ENCODE measurements around the gene VPS33B. TPM values are rescaled to one million over a fixed set of nuclear protein-coding genes. Genes with fewer than 3 reads are reported as not detected.

The VPS33B gene
- total and polyA plus RNA-seq, 2 of the 8 experiments (the other 6 are each of a cell fraction or from before 2014, with no cell fraction given) = 11.8 to 17.3 TPM

DNA sequence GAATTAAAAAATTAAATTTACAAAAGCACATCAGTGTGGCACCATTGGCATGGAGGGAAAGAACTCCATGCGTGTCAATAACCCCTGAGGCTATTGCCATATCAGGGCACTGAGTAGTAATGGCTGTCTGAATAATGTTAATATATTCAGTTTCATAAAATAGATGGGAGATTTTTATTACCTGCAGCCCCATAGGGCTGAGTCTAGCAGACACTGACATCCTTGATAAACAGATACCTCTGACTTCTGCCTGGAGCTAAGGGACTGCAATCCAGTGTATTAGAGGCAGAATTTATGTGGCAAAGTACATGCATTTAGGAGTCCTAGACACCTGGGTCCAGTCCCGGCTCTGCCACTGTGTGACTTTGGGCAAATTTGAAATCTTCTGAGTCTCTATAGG lies 38.8 kb upstream of the VPS33B start:
- Histone ChIP-seq H2BK12ac (ENCODE audit: low read depth, low read length) (no peak overlapping the region), H3K4me3 (ENCODE audit: extremely low read depth in 1 of 4, insufficient read depth in 2 of 4, low read depth in 3 of 4, low read length in 4 of 4) (no peak overlapping the region), H3K36me3 (ENCODE audit: control insufficient read depth in 2 of 4, insufficient read depth in 4 of 4, low read length in 3 of 4) (no peaks in the 10 kb centered on the region), H2BK15ac (ENCODE audit: low read length) (no peak overlapping the region), H2AK5ac (ENCODE audit: low read depth, low read length) (0 out of 2 replicates have a peak overlapping the region, but pooled peaks have one; percentile 39), H3K18ac (ENCODE audit: extremely low read depth, low read length) (no peak overlapping the region), H2BK120ac (replicated peaks; ENCODE audit: low read depth, low read length) (no peak overlapping the region), H3K9ac (replicated peaks in 1 of 4; ENCODE audit: extremely low read depth in 1 of 4, low read depth in 3 of 4, low read length in 3 of 4) (no peak overlapping the region), H4K5ac (ENCODE audit: insufficient read length, low read depth, low read length) (no peak overlapping the region), H2AFZ (ENCODE audit: low read length) (no peak overlapping the region), H3K27ac (ENCODE audit: low read depth, low read length) (no peak overlapping the region), H3K79me1 (ENCODE audit: low read depth, low read length) (no peaks in the 10 kb centered on the region), H3K23me2 (ENCODE audit: low read depth, low read length) (no peaks in the 10 kb centered on the region), H3K4me1 (replicated peaks in 1 of 4; ENCODE audit: control insufficient read depth in 3 of 4, insufficient read depth in 4 of 4, low read length in 3 of 4) (no peaks in the 10 kb centered on the region), H3K4ac (replicated peaks; ENCODE audit: insufficient read length, low read depth, low read length) (no peak overlapping the region), H3K9me3 (ENCODE audit: insufficient read depth in 2 of 2, low read depth in 1 of 2, low read length in 1 of 2) (peaks cover 4 to 13% of the 10 kb centered on the region in 2 experiments; a peak in 3 of 4 replicates), H3K4me2 (ENCODE audit: insufficient read depth in 1 of 2, low read depth in 2 of 2, low read length in 2 of 2) (no peak overlapping the region), H3K79me2 (ENCODE audit: control insufficient read depth in 1 of 2, insufficient read depth in 2 of 2, low read length in 2 of 2) (no peaks in the 10 kb centered on the region), H4K20me1 (replicated peaks in 1 of 2; ENCODE audit: control insufficient read depth in 1 of 2, insufficient read depth in 2 of 2, low read length in 2 of 2) (no peaks in the 10 kb centered on the region), H3K14ac (ENCODE audit: insufficient read length) (no peak overlapping the region), H4K8ac (ENCODE audit: extremely low read depth, insufficient read depth, low read length) (no peak overlapping the region), H3K23ac (ENCODE audit: insufficient read length) (no peak overlapping the region), H2BK20ac (ENCODE audit: low read length) (no peak overlapping the region), H2BK5ac (ENCODE audit: low read depth, low read length) (no peak overlapping the region), H3K56ac (replicated peaks; ENCODE audit: insufficient read length, low read depth, low read length) (no peak overlapping the region), H4K91ac (replicated peaks; ENCODE audit: insufficient read length, low read length) (no peak overlapping the region), H3K27me3 (replicated peaks in 1 of 4; ENCODE audit: control insufficient read depth in 3 of 4, extremely low read depth in 1 of 4, insufficient read depth in 3 of 4, low read length in 3 of 4) (no peaks in the 10 kb centered on the region; a peak in 1 of 7 replicates)
- 90% methylated on average over 2 of the region's 2 CpGs; no CpG with 5 or more reads in 1 of the 2 experiments for WGBS, 2 experiments (ENCODE audit: extremely low coverage in 1 of 2, insufficient coverage in 1 of 2, insufficient read length in 1 of 2, insufficient replicate concordance in 2 of 2, low coverage in 1 of 2, low lambda C conversion rate in 2 of 2, missing lambda C conversion rate in 1 of 2)
- POLR2A ChIA-PET (ENCODE audit: partially characterized antibody) = no interaction called here
- CTCF ChIA-PET (ENCODE audit: partially characterized antibody) = interaction anchor here (0.9 kb wide), 1 partner anchor 165 kb away, joined by 3 read pairs; no protein-coding TSS in a partner anchor
- FAIRE-seq (no peak), DNase-seq (ENCODE audit: low read depth in 1 of 2, low spot score in 2 of 2) (no peak)
- TF ChIP-seq GABPA (IDR thresholded peaks at IDR 0.05; ENCODE audit: borderline replicate concordance, insufficient read depth, low read length) (no peak), MAFK (IDR thresholded peaks at IDR 0.05; ENCODE audit: low read depth, low read length) (no peak), EP300 (IDR thresholded peaks at IDR 0.05; ENCODE audit: borderline replicate concordance in 1 of 2, low read depth in 2 of 2, low read length in 2 of 2) (no peak), TAF1 (IDR thresholded peaks at IDR 0.05; ENCODE audit: low read depth, low read length) (no peak), EZH2 (IDR thresholded peaks at IDR 0.05; ENCODE audit: low read depth, low read length, severe bottlenecking) (no peak), SRF (IDR thresholded peaks at IDR 0.05; ENCODE audit: low read depth, low read length) (no peak), POLR2A (IDR thresholded peaks at IDR 0.05; ENCODE audit: control extremely low read depth in 1 of 2, low read depth in 2 of 2, low read length in 2 of 2) (no peak), TBP (IDR thresholded peaks at IDR 0.05; ENCODE audit: low read depth, low read length) (no peak), HDAC6 (IDR thresholded peaks at IDR 0.05; ENCODE audit: low read depth, low read length) (no peak), SP4 (IDR thresholded peaks at IDR 0.05; ENCODE audit: low read length) (no peak), PHF8 (conservative IDR thresholded peaks at IDR 0.05; ENCODE audit: low read depth, low read length) (no peak), RNF2 (IDR thresholded peaks at IDR 0.05; ENCODE audit: borderline replicate concordance, low read depth, low read length, missing control alignments, poor library complexity, severe bottlenecking) (no peak)
- TF ChIP-seq, protein P1, sequence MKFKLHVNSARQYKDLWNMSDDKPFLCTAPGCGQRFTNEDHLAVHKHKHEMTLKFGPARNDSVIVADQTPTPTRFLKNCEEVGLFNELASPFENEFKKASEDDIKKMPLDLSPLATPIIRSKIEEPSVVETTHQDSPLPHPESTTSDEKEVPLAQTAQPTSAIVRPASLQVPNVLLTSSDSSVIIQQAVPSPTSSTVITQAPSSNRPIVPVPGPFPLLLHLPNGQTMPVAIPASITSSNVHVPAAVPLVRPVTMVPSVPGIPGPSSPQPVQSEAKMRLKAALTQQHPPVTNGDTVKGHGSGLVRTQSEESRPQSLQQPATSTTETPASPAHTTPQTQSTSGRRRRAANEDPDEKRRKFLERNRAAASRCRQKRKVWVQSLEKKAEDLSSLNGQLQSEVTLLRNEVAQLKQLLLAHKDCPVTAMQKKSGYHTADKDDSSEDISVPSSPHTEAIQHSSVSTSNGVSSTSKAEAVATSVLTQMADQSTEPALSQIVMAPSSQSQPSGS (IDR thresholded peaks at IDR 0.05; ENCODE audit: low read length) = no peak

Data from H1 (cell line).